ENCODE measurements around the gene GORAB. TPM values are rescaled to one million over a fixed set of nuclear protein-coding genes. Genes with fewer than 3 reads are reported as not detected.

GORAB gene
- polyA plus RNA-seq, 3 donors = 0.86 to 17.5 (median 3.3) TPM

- H3K4me3 ChIP-seq (replicated peaks in 1 of 3; ENCODE audit: low read depth in 2 of 3, low read length in 3 of 3) = no peak overlapping the region
- DNase-seq = no peak
- no peak for TF ChIP-seq CTCF (IDR thresholded peaks at IDR 0.05)
- no peaks in the 10 kb centered on the region for H3K27me3 ChIP-seq (ENCODE audit: control insufficient read depth in 2 of 2, insufficient read depth in 2 of 2, low read length in 2 of 2)
- no peak overlapping the region for H3K9ac ChIP-seq (ENCODE audit: insufficient read depth, low read length, poor library complexity, severe bottlenecking)
- H4K20me1 ChIP-seq (ENCODE audit: insufficient read depth, low read length) = no peaks in the 10 kb centered on the region
- H3K9me3 Mint-ChIP-seq = peaks cover 0 to 3% (median 1%) of the 10 kb centered on the region in 7 donors
- H3K4me2 ChIP-seq (replicated peaks; ENCODE audit: extremely low read depth, low read length, poor library complexity, severe bottlenecking) = no peak overlapping the region
- H3K36me3 ChIP-seq (replicated peaks in 1 of 2; ENCODE audit: control insufficient read depth in 1 of 2, insufficient read depth in 2 of 2, low read length in 2 of 2) = peaks cover 87 to 98% of the 10 kb centered on the region in 2 donors
- H3K27me3 Mint-ChIP-seq (ENCODE audit: low read depth in 3 of 3) = no peaks in the 10 kb centered on the region
- no peaks in the 10 kb centered on the region for H3K4me1 Mint-ChIP-seq
- peak overlapping the region in 2 of 7 donors; percentile 11 to 67 for H3K27ac Mint-ChIP-seq
- no peak overlapping the region for H3K27ac ChIP-seq (ENCODE audit: low read depth in 1 of 2, low read length in 2 of 2)
- intact Hi-C loops (cut with micrococcal nuclease) = no loop called here
- no peak overlapping the region for H3K4me3 Mint-ChIP-seq
- peaks cover 74 to 87% of the 10 kb centered on the region in 2 donors for H3K36me3 Mint-ChIP-seq
- H3K79me2 ChIP-seq (ENCODE audit: insufficient read depth, low read length) = no peaks in the 10 kb centered on the region
- H3K9me3 ChIP-seq (replicated peaks in 1 of 2; ENCODE audit: control insufficient read depth in 1 of 2, insufficient read depth in 1 of 2, low read length in 2 of 2) = no peaks in the 10 kb centered on the region
- H2AFZ ChIP-seq (ENCODE audit: insufficient read depth, low read depth, low read length, poor library complexity, severe bottlenecking) = no peak overlapping the region
- no peaks in the 10 kb centered on the region for H3K4me1 ChIP-seq (ENCODE audit: control insufficient read depth in 1 of 2, insufficient read depth in 2 of 2, low read length in 2 of 2)
These were observed 16.5 kb downstream of the GORAB start for GRCh38 chr1:170548497-170548896.

GRCh38 chr1:170555370-170555769, 23.4 kb downstream of the GORAB start:
- no peaks in the 10 kb centered on the region for H3K4me1 ChIP-seq (ENCODE audit: control insufficient read depth in 1 of 2, insufficient read depth in 2 of 2, low read length in 2 of 2)
- TF ChIP-seq CTCF (IDR thresholded peaks at IDR 0.05) = no peak

More at GRCh38 chr1:170555370-170555769, 23.4 kb downstream of the GORAB start:
- intact Hi-C loops (cut with micrococcal nuclease) = no loop called here
- H4K20me1 ChIP-seq (ENCODE audit: insufficient read depth, low read length) = no peaks in the 10 kb centered on the region
- H3K9ac ChIP-seq (ENCODE audit: insufficient read depth, low read length, poor library complexity, severe bottlenecking) = no peak overlapping the region
- no peaks in the 10 kb centered on the region for H3K79me2 ChIP-seq (ENCODE audit: insufficient read depth, low read length)
- Mint-ChIP-seq H3K4me1 (no peaks in the 10 kb centered on the region), H3K9me3 (peaks cover 16 to 27% (median 19%) of the 10 kb centered on the region in 7 donors), H3K4me3 (no peak overlapping the region), H3K27me3 (ENCODE audit: low read depth in 3 of 3) (no peaks in the 10 kb centered on the region), H3K36me3 (peaks cover 29 to 34% of the 10 kb centered on the region in 2 donors), H3K27ac (no peak overlapping the region)
- WGBS (ENCODE audit: insufficient coverage) = no CpG with 5 or more reads among the region's 1 CpG
- peaks cover 29 to 43% of the 10 kb centered on the region in 2 donors for H3K36me3 ChIP-seq (replicated peaks in 1 of 2; ENCODE audit: control insufficient read depth in 1 of 2, insufficient read depth in 2 of 2, low read length in 2 of 2)
- no peaks in the 10 kb centered on the region for H3K27me3 ChIP-seq (ENCODE audit: control insufficient read depth in 2 of 2, insufficient read depth in 2 of 2, low read length in 2 of 2)
- H3K4me3 ChIP-seq (replicated peaks in 1 of 3; ENCODE audit: low read depth in 2 of 3, low read length in 3 of 3) = no peak overlapping the region
- H3K4me2 ChIP-seq (replicated peaks; ENCODE audit: extremely low read depth, low read length, poor library complexity, severe bottlenecking) = no peak overlapping the region
- DNase-seq = no peak
- H3K9me3 ChIP-seq (replicated peaks in 1 of 2; ENCODE audit: control insufficient read depth in 1 of 2, insufficient read depth in 1 of 2, low read length in 2 of 2) = peaks cover 11 to 21% of the 10 kb centered on the region in 2 donors
- H3K27ac ChIP-seq (ENCODE audit: low read depth in 1 of 2, low read length in 2 of 2) = no peak overlapping the region
- no peak overlapping the region for H2AFZ ChIP-seq (ENCODE audit: insufficient read depth, low read depth, low read length, poor library complexity, severe bottlenecking)
